GM23338 (cell line): ENCODE data around the gene KIF2A. TPM values are rescaled to one million over a fixed set of nuclear protein-coding genes. Genes with fewer than 3 reads are reported as not detected.

ENCODE experiments used
- ATAC-seq: fragments of 200-7000 bp; cut with Tn5 transposase; 3 replicates; pipeline ENCODE4 v1.9.1; 2020
- DNase-seq: peaks from one replicate; pipeline ENCODE4 v3.0.0-alpha.2; 2015; ENCODE audit warnings: low spot score
- H2AFZ ChIP-seq: fragments of 200-600 bp; sonication (generic); 2 replicates; pipeline ENCODE4 v1.8.0; 2016; ENCODE audit warnings: antibody characterized with exemption, mild to moderate bottlenecking, moderate library complexity
- H3F3A ChIP-seq: fragments of 200-600 bp; sonication (generic); replicated peaks from 2 replicates; pipeline ENCODE4 v1.8.0; 2017; ENCODE audit warnings: antibody characterized with exemption, mixed run types, low read depth
- H3K27ac ChIP-seq: fragments of 200-600 bp; sonication (generic); 2 replicates; pipeline ENCODE4 v1.6.1; 2016; ENCODE audit warnings: low read depth
- H3K27me3 ChIP-seq: fragments of 200-600 bp; sonication (generic); 2 replicates; pipeline ENCODE4 v1.8.0; 2016; ENCODE audit warnings: mild to moderate bottlenecking, mixed run types, moderate library complexity; ENCODE audit not compliant: insufficient read depth
- H3K36me3 ChIP-seq: fragments of 200-600 bp; sonication (generic); 2 replicates; pipeline ENCODE4 v1.8.0; 2016; ENCODE audit warnings: mild to moderate bottlenecking; ENCODE audit not compliant: insufficient read depth
- H3K4me1 ChIP-seq: fragments of 200-600 bp; sonication (generic); 2 replicates; pipeline ENCODE4 v1.8.0; 2016; ENCODE audit warnings: mild to moderate bottlenecking, moderate library complexity; ENCODE audit not compliant: insufficient read depth
- H3K4me2 ChIP-seq: fragments of 200-600 bp; sonication (generic); 2 replicates; pipeline ENCODE4 v1.7.1; 2017; ENCODE audit warnings: mixed run types
- H3K4me3 ChIP-seq: fragments of 200-600 bp; sonication (generic); 2 replicates; pipeline ENCODE4 v1.6.1; 2016; ENCODE audit warnings: mixed run types
- H3K79me2 ChIP-seq: fragments of 200-600 bp; sonication (generic); replicated peaks from 2 replicates; pipeline ENCODE4 v1.8.0; 2017; ENCODE audit warnings: mild to moderate bottlenecking; ENCODE audit not compliant: insufficient read depth
- H3K9me2 ChIP-seq: fragments of 200-600 bp; sonication (generic); 2 replicates; pipeline ENCODE4 v1.8.0; 2017; ENCODE audit not compliant: insufficient read depth
- H4K20me1 ChIP-seq: fragments of 200-600 bp; sonication (generic); replicated peaks from 2 replicates; pipeline ENCODE4 v1.8.0; 2017; ENCODE audit warnings: mild to moderate bottlenecking; ENCODE audit not compliant: insufficient read depth
- H3K27ac Mint-ChIP-seq: 2 replicates; pipeline ENCODE4 v1.8.0; 2020; ENCODE audit warnings: inconsistent platforms, mild to moderate bottlenecking, moderate library complexity, mixed read lengths
- H3K27me3 Mint-ChIP-seq: 3 replicates; pipeline ENCODE4 v1.8.0; 2022; ENCODE audit warnings: low read depth, mild to moderate bottlenecking, moderate library complexity, mixed read lengths, inconsistent platforms; ENCODE audit not compliant: insufficient read depth, poor library complexity
- H3K36me3 Mint-ChIP-seq: 3 replicates; pipeline ENCODE4 v1.8.0; 2021; ENCODE audit warnings: low read depth, mild to moderate bottlenecking, inconsistent platforms, moderate library complexity, mixed read lengths
- H3K4me1 Mint-ChIP-seq: 3 replicates; pipeline ENCODE4 v1.8.0; 2020; ENCODE audit warnings: mild to moderate bottlenecking, inconsistent platforms, mixed read lengths
- H3K4me3 Mint-ChIP-seq: 3 replicates; pipeline ENCODE4 v1.8.0; 2021; ENCODE audit warnings: moderate library complexity, mild to moderate bottlenecking, inconsistent platforms, mixed read lengths
- H3K9me3 Mint-ChIP-seq: 3 replicates; pipeline ENCODE4 v1.8.0; 2020; ENCODE audit warnings: moderate library complexity, mild to moderate bottlenecking, inconsistent platforms, mixed read lengths
- CREB1 ChIP-seq: fragments of 250-450 bp; sonication (Bioruptor Pico); IDR thresholded peaks from 2 replicates; pipeline ENCODE4 v1.5.0; 2020; ENCODE audit warnings: low read depth, mild to moderate bottlenecking, moderate library complexity
- EZH2 ChIP-seq: fragments of 200-600 bp; sonication (generic); IDR thresholded peaks from one replicate; pipeline ENCODE4 v1.8.0; 2017; ENCODE audit warnings: antibody characterized with exemption, mild to moderate bottlenecking, low read depth; ENCODE audit not compliant: unreplicated experiment
- EZH2phosphoT487 ChIP-seq: fragments of 200-600 bp; sonication (generic); IDR thresholded peaks from one replicate; pipeline ENCODE4 v1.8.1; 2018; ENCODE audit warnings: antibody characterized with exemption; ENCODE audit not compliant: unreplicated experiment
- JUNB ChIP-seq: IDR thresholded peaks from one replicate; pipeline ENCODE4 v1.6.1; 2016; ENCODE audit warnings: antibody characterized with exemption; ENCODE audit not compliant: unreplicated experiment
- NANOG ChIP-seq: IDR thresholded peaks from 2 replicates; pipeline ENCODE4 v1.6.1; 2016; ENCODE audit warnings: antibody characterized with exemption, borderline replicate concordance
- REST ChIP-seq: IDR thresholded peaks from one replicate; pipeline ENCODE4 v1.6.1; 2018; ENCODE audit warnings: antibody characterized with exemption; ENCODE audit not compliant: unreplicated experiment
- STAT1 ChIP-seq: IDR thresholded peaks from one replicate; pipeline ENCODE4 v1.6.1; 2016; ENCODE audit warnings: antibody characterized with exemption; ENCODE audit not compliant: unreplicated experiment
- ZNF114 ChIP-seq: fragments of 250-450 bp; sonication (Bioruptor Pico); IDR thresholded peaks from 2 replicates; pipeline ENCODE4 v1.5.0; 2020; ENCODE audit warnings: mild to moderate bottlenecking, moderate library complexity
- ZNF331 ChIP-seq: fragments of 250-450 bp; sonication (Bioruptor Pico); IDR thresholded peaks from 2 replicates; pipeline ENCODE4 v1.5.0; 2020; ENCODE audit warnings: low read depth, mild to moderate bottlenecking, moderate library complexity
- ZNF462 ChIP-seq: fragments of 250-450 bp; sonication (Bioruptor Pico); IDR thresholded peaks from 2 replicates; pipeline ENCODE4 v1.5.0; 2020; ENCODE audit warnings: mild to moderate bottlenecking, moderate library complexity
- polyA plus RNA-seq: library from polyadenylated mRNA; unstranded; fragments of >200 nt; fragmentation: Nextera tagmentation; extraction: Ambion mirVana; gene quantifications from 2 replicates; pipeline ENCODE4 v1.2.1, GENCODE V29; 2016
- total RNA-seq: library from RNA; depleted of rRNA; stranded (reverse); fragments of >200 nt; shearing (Covaris generic); gene quantifications from 2 replicates; pipeline ENCODE4 v1.2.3, GENCODE V29; 2014
- TF ChIP-seq, protein P1 (sequence below): IDR thresholded peaks from 2 replicates; pipeline ENCODE4 v1.6.1; 2016; ENCODE audit warnings: antibody characterized with exemption
- TF ChIP-seq, protein P2 (sequence below), 2 experiments: fragments of 200-600 bp in 1 of 2; sonication (generic) in 1 of 2; conservative IDR thresholded peaks; 2 replicates each; pipeline versions ENCODE4 v1.5.1 to v1.6.1; 2016 to 2017; ENCODE audit warnings: antibody characterized with exemption in 2 of 2, low read depth in 2 of 2, mild to moderate bottlenecking in 2 of 2, moderate library complexity in 1 of 2

The KIF2A gene
- total and polyA plus RNA-seq, 2 experiments from 2014 or later: 120 to 122 TPM

- no peak for TF ChIP-seq ZNF462 (CRISPR knock-in tag)
- no peak for TF ChIP-seq EZH2
- TF ChIP-seq EZH2phosphoT487: no peak
- no peak for TF ChIP-seq ZNF114 (CRISPR knock-in tag)
- TF ChIP-seq STAT1: no peak
- TF ChIP-seq CREB1 (CRISPR knock-in tag): no peak
- TF ChIP-seq, protein P1, sequence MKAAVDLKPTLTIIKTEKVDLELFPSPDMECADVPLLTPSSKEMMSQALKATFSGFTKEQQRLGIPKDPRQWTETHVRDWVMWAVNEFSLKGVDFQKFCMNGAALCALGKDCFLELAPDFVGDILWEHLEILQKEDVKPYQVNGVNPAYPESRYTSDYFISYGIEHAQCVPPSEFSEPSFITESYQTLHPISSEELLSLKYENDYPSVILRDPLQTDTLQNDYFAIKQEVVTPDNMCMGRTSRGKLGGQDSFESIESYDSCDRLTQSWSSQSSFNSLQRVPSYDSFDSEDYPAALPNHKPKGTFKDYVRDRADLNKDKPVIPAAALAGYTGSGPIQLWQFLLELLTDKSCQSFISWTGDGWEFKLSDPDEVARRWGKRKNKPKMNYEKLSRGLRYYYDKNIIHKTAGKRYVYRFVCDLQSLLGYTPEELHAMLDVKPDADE: no peak
These were observed 34.6 kb upstream of the KIF2A start (continued) for GRCh38 chr5:62271370-62271769.

DNA sequence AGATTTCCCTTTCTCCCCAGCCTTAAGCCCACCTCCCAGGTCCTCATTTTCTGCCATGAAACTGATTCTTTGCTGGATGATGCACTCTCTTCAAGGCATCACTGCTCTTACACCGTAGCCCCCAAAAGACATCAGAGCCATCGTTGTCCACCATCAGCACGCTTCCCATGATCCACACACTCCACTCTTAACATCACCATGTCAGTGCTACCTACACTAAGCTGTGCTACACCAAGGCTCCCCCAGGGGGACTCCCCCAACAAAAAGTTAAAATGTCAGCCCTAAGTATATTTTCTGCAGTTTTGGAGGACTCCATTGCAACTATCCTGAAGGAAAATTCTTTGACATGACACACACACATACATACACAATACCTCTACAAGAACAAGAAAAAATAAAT, 34.1 kb upstream of the KIF2A start:
- Mint-ChIP-seq H3K4me1 (peaks cover 5% of the 10 kb centered on the region), H3K4me3 (no peak overlapping the region), H3K36me3 (no peaks in the 10 kb centered on the region), H3K27ac (no peak overlapping the region), H3K27me3 (peaks cover 4% of the 10 kb centered on the region), H3K9me3 (no peaks in the 10 kb centered on the region)
- H3K27me3 ChIP-seq: no peaks in the 10 kb centered on the region
- H3F3A ChIP-seq: no peaks in the 10 kb centered on the region
- DNase-seq (no peak), ATAC-seq (no peak; the same call in 2 of the 3 replicates)
- no peaks in the 10 kb centered on the region for H3K36me3 ChIP-seq
- H3K79me2 ChIP-seq: no peaks in the 10 kb centered on the region
- H3K4me3 ChIP-seq: no peak overlapping the region
- no peak overlapping the region for H3K4me2 ChIP-seq
- no peak overlapping the region for H3K27ac ChIP-seq
- no peak overlapping the region; the same call in 1 of the 2 replicates for H2AFZ ChIP-seq
- H4K20me1 ChIP-seq: no peaks in the 10 kb centered on the region
- H3K4me1 ChIP-seq: no peaks in the 10 kb centered on the region
- H3K9me2 ChIP-seq: 0 out of 2 replicates have a peak, but pooled peaks cover 3% of the 10 kb centered on the region
- TF ChIP-seq REST (no peak), ZNF114 (CRISPR knock-in tag) (no peak), STAT1 (no peak), JUNB (no peak), CREB1 (CRISPR knock-in tag) (no peak), NANOG (no peak), EZH2phosphoT487 (no peak), EZH2 (no peak), ZNF331 (CRISPR knock-in tag) (no peak)
- TF ChIP-seq, protein P2, sequence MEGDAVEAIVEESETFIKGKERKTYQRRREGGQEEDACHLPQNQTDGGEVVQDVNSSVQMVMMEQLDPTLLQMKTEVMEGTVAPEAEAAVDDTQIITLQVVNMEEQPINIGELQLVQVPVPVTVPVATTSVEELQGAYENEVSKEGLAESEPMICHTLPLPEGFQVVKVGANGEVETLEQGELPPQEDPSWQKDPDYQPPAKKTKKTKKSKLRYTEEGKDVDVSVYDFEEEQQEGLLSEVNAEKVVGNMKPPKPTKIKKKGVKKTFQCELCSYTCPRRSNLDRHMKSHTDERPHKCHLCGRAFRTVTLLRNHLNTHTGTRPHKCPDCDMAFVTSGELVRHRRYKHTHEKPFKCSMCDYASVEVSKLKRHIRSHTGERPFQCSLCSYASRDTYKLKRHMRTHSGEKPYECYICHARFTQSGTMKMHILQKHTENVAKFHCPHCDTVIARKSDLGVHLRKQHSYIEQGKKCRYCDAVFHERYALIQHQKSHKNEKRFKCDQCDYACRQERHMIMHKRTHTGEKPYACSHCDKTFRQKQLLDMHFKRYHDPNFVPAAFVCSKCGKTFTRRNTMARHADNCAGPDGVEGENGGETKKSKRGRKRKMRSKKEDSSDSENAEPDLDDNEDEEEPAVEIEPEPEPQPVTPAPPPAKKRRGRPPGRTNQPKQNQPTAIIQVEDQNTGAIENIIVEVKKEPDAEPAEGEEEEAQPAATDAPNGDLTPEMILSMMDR (conservative IDR thresholded peaks at IDR 0.05; ENCODE audit: low read depth in 2 of 2): no peak
